H1 (cell line): ENCODE measurements around the gene MMP19. TPM values are rescaled to one million over a fixed set of nuclear protein-coding genes. Genes with fewer than 3 reads are reported as not detected.

Experiments
- ATF3 ChIP-seq: IDR thresholded peaks from 2 replicates; pipeline ENCODE4 v1.6.1; 2011; ENCODE audit warnings: low read depth, mild to moderate bottlenecking, low read length; ENCODE audit not compliant: insufficient read depth
- CHD7 ChIP-seq: fragments of 300-600 bp; sonication (generic); IDR thresholded peaks from 2 replicates; pipeline ENCODE4 v1.7.1; 2012; ENCODE audit warnings: low read length, moderate library complexity, mild to moderate bottlenecking, inconsistent platforms; ENCODE audit not compliant: insufficient replicate concordance
- GTF2F1 ChIP-seq: IDR thresholded peaks from 2 replicates; pipeline ENCODE4 v1.6.1; 2012; ENCODE audit warnings: low read depth, low read length, improper control_type of control experiment, borderline replicate concordance
- JUND ChIP-seq: IDR thresholded peaks from 2 replicates; pipeline ENCODE4 v1.6.1; 2011; ENCODE audit warnings: mild to moderate bottlenecking, improper control_type of control experiment, low read length
- MAFK ChIP-seq: IDR thresholded peaks from 2 replicates; pipeline ENCODE4 v1.6.1; 2012; ENCODE audit warnings: low read depth, mild to moderate bottlenecking, improper control_type of control experiment, low read length
- NRF1 ChIP-seq: IDR thresholded peaks from 2 replicates; pipeline ENCODE4 v1.6.1; 2011; ENCODE audit warnings: mild to moderate bottlenecking, low read depth, low read length, improper control_type of control experiment
- POLR2A ChIP-seq, 2 experiments: IDR thresholded peaks; 1 replicate in 1 of 2; 2 replicates in 1 of 2; pipeline ENCODE4 v1.6.1; 2011; ENCODE audit warnings: low read depth in 2 of 2, low read length in 2 of 2, mild to moderate bottlenecking in 2 of 2; ENCODE audit errors: control extremely low read depth in 1 of 2
- RFX5 ChIP-seq: IDR thresholded peaks from 2 replicates; pipeline ENCODE4 v1.6.1; 2011; ENCODE audit warnings: low read depth, low read length, improper control_type of control experiment, borderline replicate concordance
- SP4 ChIP-seq: IDR thresholded peaks from 2 replicates; pipeline ENCODE4 v1.6.1; 2012; ENCODE audit warnings: low read length, inconsistent platforms
- SUZ12 ChIP-seq: fragments of 200-600 bp; sonication (generic); IDR thresholded peaks from 2 replicates; pipeline ENCODE4 v1.6.1; 2012; ENCODE audit warnings: mild to moderate bottlenecking, inconsistent platforms, low read length, moderate library complexity, mixed read lengths
- polyA plus RNA-seq, 7 experiments: library from polyadenylated mRNA; depleted of rRNA in 3 of 7; stranded (reverse) in 5 of 7; unstranded in 2 of 7; fragments of >200 nt in 5 of 7; fragments of 200-250 nt in 2 of 7; gene quantifications; 1 replicate in 5 of 7; 2 replicates in 1 of 7; 4 replicates in 1 of 7; pipeline versions ENCODE4 v1.2.1 to v1.2.3, GENCODE V29; 2011 to 2013; ENCODE audit warnings: missing spikeins in 2 of 7, mixed read lengths in 2 of 7
- total RNA-seq: library from RNA; stranded (reverse); fragmentation: NEBNext Ultra II Directional; extraction: Animal tissue kit (Norgen Biotek cat#: 25700); gene quantifications from 2 replicates; pipeline ENCODE4 v1.2.1, GENCODE V29; 2021

Gene MMP19
- total and polyA plus RNA-seq, 2 of the 8 experiments (the other 6 are each of a cell fraction or from before 2014, with no cell fraction given), result 2.7 to 3.3 TPM

- no peak for TF ChIP-seq CHD7
- peak; percentile 37; the same call in 1 of the 2 replicates for TF ChIP-seq MAFK
- TF ChIP-seq POLR2A (IDR thresholded peaks at IDR 0.05; ENCODE audit: control extremely low read depth in 1 of 2, low read depth in 2 of 2, low read length in 2 of 2), result peak in 1 of 2 experiments; percentile 52; a peak in 1 of 3 replicates
- no peak for TF ChIP-seq SP4
- TF ChIP-seq GTF2F1, result no peak
- 0 out of 2 replicates have a peak, but pooled peaks have one; percentile 53 for TF ChIP-seq ATF3
- no peak for TF ChIP-seq NRF1
- TF ChIP-seq SUZ12, result no peak
- TF ChIP-seq JUND, result peak; percentile 97
- no peak for TF ChIP-seq RFX5
These were observed at the start of gene MMP19 (continued) for GRCh38 chr12:55842681-55843429.
